ENCODE data around the gene PLXNA4.

GRCh38 chr7:132614428-132615318, 38.4 kb upstream of the PLXNA4 start:
- TF ChIP-seq POLR2A (IDR thresholded peaks at IDR 0.05) (no peak), CTCF (IDR thresholded peaks at IDR 0.05) (no peak)

Data from vagina (tissue), 2 donors.